Uterus (tissue), 2 donors: Measurements from ENCODE around the gene CASZ1.

Experiments used
- POLR2A ChIP-seq, 2 donors: fragments of 450-650 bp; IDR thresholded peaks; one replicate each; pipeline ENCODE4 v1.6.1; 2016; ENCODE audit warnings: antibody characterized with exemption in 2 of 2, mild to moderate bottlenecking in 1 of 2, moderate library complexity in 1 of 2
- TF ChIP-seq, protein P1 (sequence below), 4 experiments: fragments of 200-600 bp in 2 of 4; fragments of 450-650 bp in 2 of 4; sonication (generic) in 2 of 4; IDR thresholded peaks; one replicate each; pipeline ENCODE4 v1.5.1; 2016 to 2019; ENCODE audit warnings: antibody characterized with exemption in 4 of 4, mild to moderate bottlenecking in 2 of 4, moderate library complexity in 1 of 4

GRCh38 chr1:10777749-10778574 is 18.5 kb downstream of the CASZ1 start:
- TF ChIP-seq, protein P1, sequence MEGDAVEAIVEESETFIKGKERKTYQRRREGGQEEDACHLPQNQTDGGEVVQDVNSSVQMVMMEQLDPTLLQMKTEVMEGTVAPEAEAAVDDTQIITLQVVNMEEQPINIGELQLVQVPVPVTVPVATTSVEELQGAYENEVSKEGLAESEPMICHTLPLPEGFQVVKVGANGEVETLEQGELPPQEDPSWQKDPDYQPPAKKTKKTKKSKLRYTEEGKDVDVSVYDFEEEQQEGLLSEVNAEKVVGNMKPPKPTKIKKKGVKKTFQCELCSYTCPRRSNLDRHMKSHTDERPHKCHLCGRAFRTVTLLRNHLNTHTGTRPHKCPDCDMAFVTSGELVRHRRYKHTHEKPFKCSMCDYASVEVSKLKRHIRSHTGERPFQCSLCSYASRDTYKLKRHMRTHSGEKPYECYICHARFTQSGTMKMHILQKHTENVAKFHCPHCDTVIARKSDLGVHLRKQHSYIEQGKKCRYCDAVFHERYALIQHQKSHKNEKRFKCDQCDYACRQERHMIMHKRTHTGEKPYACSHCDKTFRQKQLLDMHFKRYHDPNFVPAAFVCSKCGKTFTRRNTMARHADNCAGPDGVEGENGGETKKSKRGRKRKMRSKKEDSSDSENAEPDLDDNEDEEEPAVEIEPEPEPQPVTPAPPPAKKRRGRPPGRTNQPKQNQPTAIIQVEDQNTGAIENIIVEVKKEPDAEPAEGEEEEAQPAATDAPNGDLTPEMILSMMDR (IDR thresholded peaks at IDR 0.05): no peak
- TF ChIP-seq POLR2A (IDR thresholded peaks at IDR 0.05): no peak
